Skeletal muscle tissue (tissue), 4 donors: ENCODE measurements around the gene ASCL5. TPM values are rescaled to one million over a fixed set of nuclear protein-coding genes. Genes with fewer than 3 reads are reported as not detected.
"Not testable (repeated sequence)": the region's sequence is repeated elsewhere in the genome, so short reads cannot be mapped to it uniquely, and the experiment has no call there.

Source experiments
- H3K27ac ChIP-seq: one replicate; pipeline ENCODE4 v1.7.0; 2013; ENCODE audit warnings: mild to moderate bottlenecking, low read depth, low read length, inconsistent platforms
- H3K27me3 ChIP-seq, 3 donors: one replicate each; pipeline ENCODE4 v1.7.0; 2013; ENCODE audit warnings: low read length in 3 of 3; ENCODE audit not compliant: control insufficient read depth in 3 of 3, insufficient read depth in 3 of 3
- H3K36me3 ChIP-seq, 3 donors: one replicate each; pipeline ENCODE4 v1.7.0; 2013; ENCODE audit warnings: low read length in 3 of 3; ENCODE audit not compliant: control insufficient read depth in 3 of 3, insufficient read depth in 3 of 3
- H3K4me1 ChIP-seq, 3 donors: one replicate each; pipeline ENCODE4 v1.7.0; 2013; ENCODE audit warnings: low read length in 3 of 3, mild to moderate bottlenecking in 3 of 3; ENCODE audit not compliant: control insufficient read depth in 3 of 3, insufficient read depth in 3 of 3
- H3K4me3 ChIP-seq, 3 donors: one replicate each; pipeline ENCODE4 v1.7.0; 2013; ENCODE audit warnings: low read length in 3 of 3
- H3K9ac ChIP-seq, 3 donors: one replicate each; pipeline ENCODE4 v1.7.0; 2013; ENCODE audit warnings: low read length in 3 of 3, mild to moderate bottlenecking in 3 of 3, moderate library complexity in 2 of 3, low read depth in 1 of 3
- H3K9me3 ChIP-seq, 3 donors: one replicate each; pipeline ENCODE4 v1.7.0; 2013; ENCODE audit warnings: low read length in 3 of 3; ENCODE audit not compliant: control insufficient read depth in 3 of 3
- total RNA-seq: library from RNA; depleted of rRNA; stranded (reverse); fragments of >200 nt; gene quantifications from one replicate; pipeline ENCODE4 v1.2.3, GENCODE V29; 2014
- donor health status: Osteomylitis.

ASCL5 gene
- total RNA-seq, 1 donor from 2014 or later: not detected

DNA sequence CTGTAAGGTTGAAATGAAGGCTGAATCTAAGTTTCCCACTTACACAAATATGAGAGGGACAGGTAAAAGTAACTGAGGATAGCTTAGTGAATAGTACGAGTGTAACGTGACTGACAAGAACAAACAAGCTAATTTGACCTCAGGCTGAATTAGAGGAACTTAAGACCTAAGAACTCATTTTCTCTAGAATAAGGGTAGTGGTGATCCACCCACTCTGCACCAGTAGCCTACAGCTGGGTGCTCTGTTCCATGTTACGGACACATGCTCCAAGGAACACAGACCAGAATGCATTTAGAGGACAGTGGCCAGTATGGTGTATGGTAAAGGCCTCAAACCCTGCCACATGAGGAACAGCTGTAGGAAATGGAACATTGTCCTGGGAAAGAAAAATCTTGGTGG is 42.2 kb upstream of the ASCL5 start:
- Histone ChIP-seq H3K27ac (peak overlapping the region; percentile 98), H3K27me3 (no peaks in the 10 kb centered on the region), H3K36me3 (no peaks in the 10 kb centered on the region), H3K9me3 (no peaks in the 10 kb centered on the region), H3K4me1 (peaks cover 29 to 40% (median 33%) of the 10 kb centered on the region in 3 donors), H3K4me3 (peak overlapping the region in 1 of 3 donors; percentile 15), H3K9ac (peak overlapping the region in 1 of 3 donors; percentile 42)

DNA sequence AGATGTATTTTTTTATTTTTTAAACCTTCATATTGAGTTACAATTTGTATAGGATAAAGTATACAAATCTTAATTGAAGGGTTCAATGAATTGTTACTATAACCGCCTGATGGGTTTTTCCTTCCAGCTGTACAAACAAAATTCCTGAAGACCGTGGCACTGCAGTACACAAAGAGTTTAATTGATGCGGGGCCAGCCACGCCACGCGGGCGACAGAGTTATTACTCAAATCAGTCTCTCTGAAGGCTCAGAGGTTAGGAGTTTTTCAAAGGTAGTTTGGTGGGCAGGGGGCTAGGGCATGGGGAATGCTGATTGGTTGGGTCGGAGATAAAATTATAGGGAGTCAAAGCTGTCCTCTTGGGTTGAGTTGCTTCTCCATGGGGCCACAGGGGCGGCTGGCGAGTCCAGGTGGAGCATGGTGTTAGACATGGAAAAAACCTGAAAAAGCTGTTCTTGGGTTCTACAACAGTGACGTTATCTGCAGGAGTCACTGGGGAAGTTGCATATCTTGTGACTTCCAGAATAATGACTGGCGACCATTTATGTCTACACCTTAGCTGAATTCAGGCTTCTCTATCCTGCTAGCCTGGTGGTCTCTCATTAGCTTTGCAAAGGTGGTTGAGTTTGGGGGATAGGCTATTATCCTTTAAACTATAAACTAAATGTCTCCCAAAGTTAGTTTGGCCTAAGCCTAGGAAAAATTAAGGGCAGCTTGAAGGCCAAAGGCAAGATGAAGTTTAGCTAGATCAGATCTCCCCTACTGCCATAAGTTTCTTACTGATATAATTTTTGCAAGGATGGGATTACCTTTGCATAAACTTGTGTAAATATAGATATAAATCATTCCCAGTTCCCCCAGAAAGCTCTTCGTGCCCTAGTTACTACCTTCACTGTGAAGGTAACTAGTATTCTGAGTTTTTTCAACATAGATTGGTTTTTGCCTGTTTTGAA is 40.3 kb upstream of the ASCL5 start:
- Histone ChIP-seq H3K4me1 (peaks cover 20 to 30% (median 23%) of the 10 kb centered on the region in 3 donors), H3K27me3 (no peaks in the 10 kb centered on the region), H3K27ac (no peak overlapping the region), H3K4me3 (no peak overlapping the region), H3K9ac (no peak overlapping the region), H3K36me3 (no peaks in the 10 kb centered on the region), H3K9me3 (no peaks in the 10 kb centered on the region)

DNA sequence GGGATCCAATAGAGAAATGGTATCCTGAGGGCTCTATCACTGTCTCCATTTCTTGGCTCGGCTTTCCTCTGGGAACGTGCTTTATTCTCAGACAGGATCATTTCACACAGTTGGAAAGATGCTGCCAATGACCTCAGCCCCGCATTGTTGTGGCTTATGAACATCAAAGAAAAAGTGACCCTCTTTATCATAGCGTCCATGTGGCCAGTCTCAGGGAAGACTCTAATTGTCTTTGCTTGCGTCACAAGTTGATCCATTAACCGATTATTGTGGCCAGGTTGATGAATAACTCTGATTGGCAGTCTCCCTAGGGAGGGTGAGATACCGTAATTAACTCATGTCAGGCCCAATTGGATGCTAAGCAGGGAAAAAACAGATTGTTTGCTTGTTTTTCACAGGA is 37.7 kb upstream of the ASCL5 start:
- no peak overlapping the region for H3K27ac ChIP-seq
- no peak overlapping the region for H3K4me3 ChIP-seq

DNA sequence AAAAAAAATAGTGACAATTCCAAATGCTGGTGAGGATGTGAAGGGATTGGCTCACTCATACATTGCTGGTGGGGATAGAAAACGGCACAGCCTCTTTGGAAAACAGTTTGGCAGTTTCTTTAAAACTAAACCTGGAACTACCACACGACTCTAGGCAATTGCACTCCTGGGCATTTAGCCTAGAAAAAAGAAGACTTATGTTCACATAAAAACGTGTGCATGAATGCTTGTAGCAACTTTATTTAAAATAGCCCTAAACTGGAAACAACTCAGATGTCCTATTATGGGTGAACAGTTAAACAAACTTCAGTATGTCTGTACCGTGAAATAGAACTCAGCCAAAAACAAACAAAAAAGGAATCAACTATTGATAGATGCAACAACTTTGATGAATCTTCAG is 36.7 kb upstream of the ASCL5 start:
- Histone ChIP-seq H3K36me3 (no peaks in the 10 kb centered on the region), H3K27ac (no peak overlapping the region), H3K9me3 (no peaks in the 10 kb centered on the region), H3K4me3 (no peak overlapping the region), H3K4me1 (peaks cover 5 to 9% (median 6%) of the 10 kb centered on the region in 3 donors), H3K9ac (no peak overlapping the region), H3K27me3 (no peaks in the 10 kb centered on the region)

More for the DNA sequence above, 37.7 kb upstream of the ASCL5 start:
- Histone ChIP-seq H3K4me1 (peaks cover 0 to 9% (median 7%) of the 10 kb centered on the region in 3 donors), H3K36me3 (no peaks in the 10 kb centered on the region), H3K27me3 (no peaks in the 10 kb centered on the region), H3K9me3 (no peaks in the 10 kb centered on the region), H3K9ac (no peak overlapping the region)

DNA sequence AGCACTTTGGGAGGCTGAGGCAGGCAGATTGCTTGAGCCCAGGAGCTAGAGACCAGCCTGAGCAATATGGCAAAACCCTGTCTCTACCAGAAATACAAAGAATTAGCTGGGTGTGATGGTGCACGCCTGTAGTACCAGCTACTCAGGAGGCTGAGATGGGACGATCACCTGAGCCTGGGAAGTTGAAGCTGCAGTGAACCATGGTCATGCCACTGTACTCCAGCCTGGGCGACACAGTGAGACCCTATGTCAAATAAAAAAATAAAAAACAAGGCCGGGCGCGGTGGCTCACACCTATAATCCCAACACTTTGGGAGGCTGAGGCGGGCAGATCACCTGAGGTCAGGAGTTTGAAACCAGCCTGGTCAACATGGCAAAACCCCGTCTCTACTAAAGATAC is 36.1 kb upstream of the ASCL5 start:
- not testable (repeated sequence) for H3K27me3 ChIP-seq, H3K27ac ChIP-seq, H3K4me3 ChIP-seq, H3K9ac ChIP-seq, H3K9me3 ChIP-seq, H3K36me3 ChIP-seq
- H3K4me1 ChIP-seq: peaks cover 5 to 11% (median 6%) of the 10 kb centered on the region in 3 donors

DNA sequence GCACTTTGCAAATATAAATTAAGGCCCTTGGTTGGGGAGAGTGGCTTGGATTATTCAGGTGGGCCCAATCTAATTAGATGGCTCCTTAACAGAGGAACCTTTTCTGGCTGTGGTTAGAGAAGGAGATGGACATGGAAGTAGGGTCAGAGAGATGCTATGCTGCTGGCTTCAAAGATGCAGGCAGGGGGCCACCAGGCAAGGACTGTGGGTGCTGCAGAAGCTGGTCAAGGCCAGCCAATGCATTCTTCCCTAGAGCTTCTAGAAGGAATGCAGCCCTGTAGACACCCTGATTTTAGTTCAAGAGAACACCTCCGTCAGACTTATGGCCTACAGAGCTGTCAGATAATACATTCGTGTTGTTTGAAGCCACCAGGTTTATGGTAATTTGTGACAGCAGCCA is 31.0 kb upstream of the ASCL5 start:
- peaks cover 22 to 24% (median 23%) of the 10 kb centered on the region in 3 donors for H3K4me1 ChIP-seq
- no peak overlapping the region for H3K9ac ChIP-seq
- H3K36me3 ChIP-seq: no peaks in the 10 kb centered on the region
- no peak overlapping the region for H3K27ac ChIP-seq
- no peaks in the 10 kb centered on the region for H3K9me3 ChIP-seq
- H3K4me3 ChIP-seq: no peak overlapping the region
- H3K27me3 ChIP-seq: no peaks in the 10 kb centered on the region

DNA sequence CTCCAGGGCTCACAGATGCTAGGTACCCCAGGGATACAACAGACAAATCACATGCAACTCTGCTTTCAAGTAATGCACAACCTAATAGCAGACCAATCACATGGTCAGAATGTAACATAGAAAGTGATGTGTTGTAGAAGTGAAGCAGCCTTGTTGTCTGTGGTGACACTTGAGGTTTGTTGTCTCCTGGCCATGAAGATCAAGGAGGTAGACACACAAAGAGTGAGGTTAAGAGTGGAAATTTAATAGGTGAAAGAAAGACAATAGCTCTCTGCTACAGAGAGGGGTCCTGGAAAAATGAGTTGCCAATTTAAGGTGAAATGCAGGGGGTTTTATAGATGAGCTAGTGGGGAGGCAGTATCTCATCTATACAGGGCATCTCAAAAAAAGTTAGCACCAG is 29.8 kb upstream of the ASCL5 start:
- Histone ChIP-seq H3K9ac (no peak overlapping the region), H3K36me3 (peaks cover 0 to 3% (median 2%) of the 10 kb centered on the region in 3 donors), H3K4me3 (no peak overlapping the region), H3K9me3 (no peaks in the 10 kb centered on the region), H3K27me3 (no peaks in the 10 kb centered on the region), H3K4me1 (peaks cover 23 to 28% (median 26%) of the 10 kb centered on the region in 3 donors), H3K27ac (no peak overlapping the region)

DNA sequence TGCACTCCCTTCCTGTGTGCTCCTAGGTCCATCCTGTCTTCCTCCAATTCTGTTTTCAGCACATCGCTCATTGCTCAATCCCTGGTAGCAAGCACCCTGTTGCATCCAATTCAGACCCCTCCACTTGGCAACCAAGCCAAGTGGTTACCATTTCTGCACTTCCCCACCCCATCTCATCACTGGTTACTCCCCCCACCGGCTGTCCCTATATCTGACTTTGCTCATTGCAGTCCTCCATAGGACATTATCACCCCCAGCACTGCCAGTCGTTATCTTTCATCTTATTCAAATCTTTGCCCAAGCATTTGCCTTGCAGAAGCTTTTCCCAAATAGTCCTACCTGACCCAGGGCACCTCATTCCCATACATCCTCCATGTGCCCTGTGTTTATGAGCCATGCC is 29.4 kb upstream of the ASCL5 start:
- Histone ChIP-seq H3K27ac (no peak overlapping the region), H3K9me3 (no peaks in the 10 kb centered on the region), H3K4me3 (no peak overlapping the region), H3K36me3 (peaks cover 4 to 7% (median 6%) of the 10 kb centered on the region in 3 donors), H3K4me1 (peaks cover 25 to 28% (median 26%) of the 10 kb centered on the region in 3 donors), H3K27me3 (no peaks in the 10 kb centered on the region), H3K9ac (no peak overlapping the region)

DNA sequence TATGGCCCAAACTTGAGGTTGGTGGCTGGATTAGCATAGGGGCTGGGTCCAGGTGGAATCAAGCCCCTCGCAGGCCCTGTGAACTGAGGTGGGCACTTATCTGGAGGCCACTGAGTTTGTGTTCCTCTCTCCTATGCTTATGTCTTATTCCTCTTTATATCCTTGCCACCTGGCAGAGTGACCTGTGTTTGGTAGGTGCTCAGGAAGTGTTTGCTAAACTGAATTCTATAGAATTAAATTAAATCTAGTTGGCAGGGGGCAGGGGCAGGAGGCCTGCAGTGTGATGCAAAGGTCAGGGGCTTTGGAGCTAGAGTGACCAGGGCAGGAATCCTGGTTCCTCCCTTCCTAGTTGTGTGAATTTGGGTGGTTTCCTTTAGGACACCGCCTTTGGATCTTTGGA is 28.4 kb upstream of the ASCL5 start:
- H3K36me3 ChIP-seq: peaks cover 7 to 15% (median 14%) of the 10 kb centered on the region in 3 donors
- no peak overlapping the region for H3K9ac ChIP-seq
- H3K4me3 ChIP-seq: no peak overlapping the region
- H3K27me3 ChIP-seq: no peaks in the 10 kb centered on the region
- H3K9me3 ChIP-seq: no peaks in the 10 kb centered on the region
- H3K4me1 ChIP-seq: peaks cover 26 to 28% (median 27%) of the 10 kb centered on the region in 3 donors
- H3K27ac ChIP-seq: no peak overlapping the region
